Thyroid gland (tissue), 4 donors: Measurements from ENCODE around the gene FADS6. TPM values are rescaled to one million over a fixed set of nuclear protein-coding genes. Genes with fewer than 3 reads are reported as not detected.

Experiments used
- DNase-seq, 2 donors: peaks; one replicate each; pipeline ENCODE4 v3.0.0-alpha.2; 2019
- H3K27ac ChIP-seq, 3 donors: fragments of 200-600 bp; sonication (generic); 1 replicate in 2 of 3; 2 replicates in 1 of 3; pipeline ENCODE4 v1.5.1; 2016 to 2019; ENCODE audit warnings: mild to moderate bottlenecking in 1 of 3, moderate library complexity in 1 of 3
- H3K27me3 ChIP-seq: fragments of 200-600 bp; sonication (generic); one replicate; pipeline ENCODE4 v1.5.1; 2019
- H3K36me3 ChIP-seq, 2 donors: fragments of 200-600 bp; sonication (generic); one replicate each; pipeline ENCODE4 v1.5.1; 2016 to 2019
- H3K4me1 ChIP-seq, 2 donors: fragments of 200-600 bp; sonication (generic); one replicate each; pipeline ENCODE4 v1.5.1; 2017 to 2019
- H3K4me3 ChIP-seq, 3 donors: fragments of 200-600 bp; sonication (generic); replicated peaks in 1 of 3; 1 replicate in 2 of 3; 2 replicates in 1 of 3; pipeline ENCODE4 v1.5.1; 2016; ENCODE audit warnings: mild to moderate bottlenecking in 1 of 3
- H3K9me3 ChIP-seq: fragments of 200-600 bp; sonication (generic); one replicate; pipeline ENCODE4 v1.5.1; 2017
- POLR2A ChIP-seq, 2 donors: fragments of 450-650 bp; IDR thresholded peaks; one replicate each; pipeline ENCODE4 v1.6.1; 2017; ENCODE audit warnings: antibody characterized with exemption in 2 of 2, mild to moderate bottlenecking in 2 of 2, moderate library complexity in 1 of 2
- WGBS, 2 donors: methylation state at CpG; one replicate each; pipeline ENCODE4 v1.1.5; 2017; 5-methylcytosine and 5-hydroxymethylcytosine counted together
- intact Hi-C: fragments of 100-400 bp; cut with DNase I; formaldehyde crosslinking; loops from one replicate; pipeline ENCODE4 v1.15.1; 2023
- total RNA-seq, 4 donors: library from RNA; depleted of rRNA; stranded (reverse); fragments of >200 nt; gene quantifications; one replicate each; pipeline ENCODE4 v1.2.3, GENCODE V29; 2016
- TF ChIP-seq, protein P1 (sequence below), 6 experiments: fragments of 200-600 bp in 3 of 6; fragments of 450-650 bp in 3 of 6; sonication (generic) in 3 of 6; IDR thresholded peaks; one replicate each; pipeline ENCODE4 v1.5.1; 2016 to 2019; ENCODE audit warnings: antibody characterized with exemption in 6 of 6, mild to moderate bottlenecking in 2 of 6, inconsistent platforms in 1 of 6, moderate library complexity in 1 of 6

The FADS6 gene
- total RNA-seq, 4 donors from 2014 or later = not detected

DNA sequence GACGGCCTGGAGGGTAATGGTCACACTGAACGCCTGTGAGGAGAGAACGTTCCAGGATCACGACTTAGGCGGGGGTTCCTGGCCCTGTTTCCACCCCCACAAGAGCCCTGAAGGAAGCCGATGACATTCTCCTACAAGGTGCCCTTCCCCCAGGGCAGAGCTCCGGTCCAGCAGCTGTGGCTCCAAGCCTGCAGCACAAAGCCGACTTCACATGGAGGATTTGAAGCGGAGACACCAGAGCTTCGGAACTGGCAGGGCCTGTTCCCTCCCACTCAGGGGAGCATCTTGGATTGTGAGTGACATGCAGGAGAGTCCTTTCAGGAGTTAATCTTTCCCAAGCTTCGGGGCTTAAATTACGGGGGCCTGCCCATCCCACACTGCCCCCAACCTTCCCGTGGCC lies 5.0 kb downstream of the FADS6 start:
- no peak for TF ChIP-seq POLR2A (IDR thresholded peaks at IDR 0.05)
- TF ChIP-seq, protein P1, sequence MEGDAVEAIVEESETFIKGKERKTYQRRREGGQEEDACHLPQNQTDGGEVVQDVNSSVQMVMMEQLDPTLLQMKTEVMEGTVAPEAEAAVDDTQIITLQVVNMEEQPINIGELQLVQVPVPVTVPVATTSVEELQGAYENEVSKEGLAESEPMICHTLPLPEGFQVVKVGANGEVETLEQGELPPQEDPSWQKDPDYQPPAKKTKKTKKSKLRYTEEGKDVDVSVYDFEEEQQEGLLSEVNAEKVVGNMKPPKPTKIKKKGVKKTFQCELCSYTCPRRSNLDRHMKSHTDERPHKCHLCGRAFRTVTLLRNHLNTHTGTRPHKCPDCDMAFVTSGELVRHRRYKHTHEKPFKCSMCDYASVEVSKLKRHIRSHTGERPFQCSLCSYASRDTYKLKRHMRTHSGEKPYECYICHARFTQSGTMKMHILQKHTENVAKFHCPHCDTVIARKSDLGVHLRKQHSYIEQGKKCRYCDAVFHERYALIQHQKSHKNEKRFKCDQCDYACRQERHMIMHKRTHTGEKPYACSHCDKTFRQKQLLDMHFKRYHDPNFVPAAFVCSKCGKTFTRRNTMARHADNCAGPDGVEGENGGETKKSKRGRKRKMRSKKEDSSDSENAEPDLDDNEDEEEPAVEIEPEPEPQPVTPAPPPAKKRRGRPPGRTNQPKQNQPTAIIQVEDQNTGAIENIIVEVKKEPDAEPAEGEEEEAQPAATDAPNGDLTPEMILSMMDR (IDR thresholded peaks at IDR 0.05) = no peak
- H3K4me3 ChIP-seq = no peak overlapping the region

DNA sequence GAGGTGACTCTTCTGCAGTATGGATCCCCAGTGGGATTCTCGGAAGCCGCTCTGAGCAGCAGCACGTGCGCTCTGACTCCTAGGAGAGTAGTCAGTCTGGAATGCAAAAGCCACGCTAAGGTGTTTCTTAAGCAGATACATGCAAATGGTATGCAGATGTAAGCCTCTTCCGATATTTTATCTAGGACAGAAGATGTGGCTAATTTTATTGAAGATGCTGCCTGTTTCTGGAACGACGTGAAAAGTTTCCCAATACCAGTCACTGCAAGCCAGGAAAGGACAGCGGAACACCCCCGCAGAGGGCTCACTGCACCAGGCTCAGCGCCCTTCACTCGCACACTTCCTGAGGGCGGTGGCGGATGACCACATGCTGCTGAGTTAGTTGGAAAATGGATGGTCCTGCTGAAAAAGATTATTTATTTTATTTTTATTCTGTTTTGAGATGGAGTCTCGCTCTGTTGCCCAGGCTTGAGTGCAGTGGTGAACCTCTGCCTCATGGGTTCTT lies 10.1 kb downstream of the FADS6 start:
- Histone ChIP-seq H3K4me1 (peaks cover 3 to 5% of the 10 kb centered on the region in 2 donors), H3K27ac (no peak overlapping the region), H3K4me3 (no peak overlapping the region), H3K36me3 (no peaks in the 10 kb centered on the region), H3K9me3 (no peaks in the 10 kb centered on the region), H3K27me3 (no peaks in the 10 kb centered on the region)
- no peak for DNase-seq
- WGBS, 2 donors = 65 to 81% methylated on average over 15 of the region's 15 CpGs
- TF ChIP-seq POLR2A (IDR thresholded peaks at IDR 0.05) = no peak
- TF ChIP-seq, protein P1 (IDR thresholded peaks at IDR 0.05) = no peak
- intact Hi-C loops = no loop called here

More for the DNA sequence above, 5.0 kb downstream of the FADS6 start:
- intact Hi-C loops = no loop called here
- Histone ChIP-seq H3K9me3 (no peaks in the 10 kb centered on the region), H3K36me3 (no peaks in the 10 kb centered on the region), H3K27ac (no peak overlapping the region), H3K27me3 (peaks cover 5% of the 10 kb centered on the region), H3K4me1 (peaks cover 4 to 7% of the 10 kb centered on the region in 2 donors)
- no peak for DNase-seq
- 40 to 41% methylated on average over 12 to 13 of the region's 13 CpGs for WGBS, 2 donors

DNA sequence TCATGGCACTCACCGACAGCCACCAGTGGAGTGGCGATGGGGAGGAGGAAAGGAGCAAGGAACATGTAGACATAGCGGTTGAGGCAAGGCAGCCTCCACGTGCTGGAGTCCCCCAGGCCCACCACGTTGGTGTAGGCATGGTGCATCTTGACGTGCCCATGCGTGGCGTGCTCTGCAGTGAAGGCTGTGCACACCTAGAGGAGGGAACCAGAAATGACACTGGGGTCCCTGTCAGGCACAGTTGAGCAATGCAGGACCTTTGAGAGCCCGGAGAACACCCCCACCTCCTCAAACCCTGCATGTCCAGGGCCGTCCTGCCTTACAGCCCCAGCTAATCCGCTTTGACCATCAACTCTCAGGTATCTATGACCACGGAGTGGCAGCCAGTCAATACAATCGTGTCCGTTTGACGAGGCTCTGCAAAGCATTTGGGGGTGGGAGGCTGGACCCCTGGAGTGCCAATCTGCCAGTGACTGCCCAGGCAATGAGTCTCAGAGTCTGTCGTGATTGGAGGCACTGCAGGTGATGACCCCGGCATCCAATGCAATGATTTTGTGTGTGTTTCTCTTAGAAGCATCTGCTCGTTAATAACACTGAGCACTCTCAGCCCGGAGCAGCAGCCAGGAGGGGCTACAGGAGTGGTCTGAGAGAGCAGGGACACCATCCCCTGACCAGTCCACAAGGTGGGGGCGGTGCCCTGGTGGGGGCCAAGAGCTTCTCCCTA lies 10.8 kb downstream of the FADS6 start:
- Histone ChIP-seq H3K27me3 (no peaks in the 10 kb centered on the region), H3K36me3 (no peaks in the 10 kb centered on the region), H3K4me3 (no peak overlapping the region), H3K9me3 (no peaks in the 10 kb centered on the region), H3K4me1 (peaks cover 9 to 11% of the 10 kb centered on the region in 2 donors), H3K27ac (no peak overlapping the region)
- no peak for TF ChIP-seq POLR2A (IDR thresholded peaks at IDR 0.05)
- TF ChIP-seq, protein P1 (IDR thresholded peaks at IDR 0.05) = no peak
- no peak for DNase-seq
- WGBS, 2 donors = 60 to 77% methylated on average over 15 to 19 of the region's 20 CpGs
- intact Hi-C loops = no loop called here

DNA sequence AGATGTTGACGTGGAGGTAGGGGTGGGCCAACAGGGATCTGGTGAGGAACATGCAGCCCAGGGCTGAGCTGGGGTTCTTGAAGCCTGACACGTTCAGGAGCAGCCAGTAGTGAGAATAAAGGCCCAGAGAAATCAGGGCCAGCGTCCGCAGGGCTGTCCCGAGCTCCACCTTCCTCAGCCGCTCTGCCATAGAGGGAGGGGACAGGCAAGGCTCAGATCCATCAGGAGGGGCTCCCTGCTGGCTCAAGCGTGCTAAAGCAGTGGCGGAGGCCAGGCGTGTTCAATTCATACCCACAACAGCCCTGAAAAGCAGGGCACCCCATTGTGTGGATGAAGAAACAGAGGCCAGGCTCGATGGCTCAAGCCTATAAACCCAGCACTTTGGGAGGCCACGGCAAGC lies 12.4 kb downstream of the FADS6 start:
- peaks cover 14 to 24% of the 10 kb centered on the region in 2 donors for H3K4me1 ChIP-seq
- H3K4me3 ChIP-seq = no peak overlapping the region
- no peak for DNase-seq
- TF ChIP-seq POLR2A (IDR thresholded peaks at IDR 0.05) = no peak
- TF ChIP-seq, protein P1 (IDR thresholded peaks at IDR 0.05) = no peak
- H3K27ac ChIP-seq = no peak overlapping the region
- H3K27me3 ChIP-seq = no peaks in the 10 kb centered on the region
- 70 to 79% methylated on average over 5 to 10 of the region's 11 CpGs for WGBS, 2 donors
- intact Hi-C loops = no loop called here
- H3K9me3 ChIP-seq = no peaks in the 10 kb centered on the region
- no peaks in the 10 kb centered on the region for H3K36me3 ChIP-seq

DNA sequence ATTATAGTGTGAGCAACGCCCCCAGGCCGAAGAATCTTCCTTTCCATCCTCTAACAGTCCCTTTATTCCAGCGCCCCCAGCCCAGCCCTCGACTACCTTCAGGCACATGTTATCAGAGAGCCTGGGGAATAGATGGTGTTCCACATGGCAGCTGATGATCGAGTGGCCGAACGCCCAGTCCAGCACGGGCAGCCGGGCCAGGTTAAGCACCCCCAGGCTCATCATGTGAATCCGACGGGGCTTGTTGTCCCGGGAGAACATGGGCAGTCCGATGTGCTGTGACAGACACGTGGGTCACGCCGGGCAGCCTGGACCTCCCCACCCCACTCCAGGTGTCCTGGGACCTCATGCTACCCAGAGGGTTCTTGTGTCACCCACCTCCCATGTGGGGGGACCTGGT lies 14.1 kb downstream of the FADS6 start:
- no peak for DNase-seq
- Histone ChIP-seq H3K4me3 (no peak overlapping the region), H3K27ac (no peak overlapping the region), H3K9me3 (no peaks in the 10 kb centered on the region), H3K36me3 (no peaks in the 10 kb centered on the region), H3K27me3 (no peaks in the 10 kb centered on the region), H3K4me1 (peaks cover 14 to 24% of the 10 kb centered on the region in 2 donors)
- TF ChIP-seq, protein P1 (IDR thresholded peaks at IDR 0.05) = no peak
- TF ChIP-seq POLR2A (IDR thresholded peaks at IDR 0.05) = no peak
- WGBS, 2 donors = 86 to 91% methylated on average over 4 to 5 of the region's 16 CpGs
- intact Hi-C loops = no loop called here
